GM23338 (cell line): Measurements from ENCODE around the gene CACNA2D2. TPM values are rescaled to one million over a fixed set of nuclear protein-coding genes. Genes with fewer than 3 reads are reported as not detected.

ENCODE experiments used
- ATAC-seq: fragments of 200-7000 bp; cut with Tn5 transposase; 3 replicates; pipeline ENCODE4 v1.9.1; 2020
- DNase-seq: peaks from one replicate; pipeline ENCODE4 v3.0.0-alpha.2; 2015; ENCODE audit warnings: low spot score
- H2AFZ ChIP-seq: fragments of 200-600 bp; sonication (generic); 2 replicates; pipeline ENCODE4 v1.8.0; 2016; ENCODE audit warnings: antibody characterized with exemption, mild to moderate bottlenecking, moderate library complexity
- H3F3A ChIP-seq: fragments of 200-600 bp; sonication (generic); replicated peaks from 2 replicates; pipeline ENCODE4 v1.8.0; 2017; ENCODE audit warnings: antibody characterized with exemption, mixed run types, low read depth
- H3K27ac ChIP-seq: fragments of 200-600 bp; sonication (generic); 2 replicates; pipeline ENCODE4 v1.6.1; 2016; ENCODE audit warnings: low read depth
- H3K27me3 ChIP-seq: fragments of 200-600 bp; sonication (generic); 2 replicates; pipeline ENCODE4 v1.8.0; 2016; ENCODE audit warnings: mild to moderate bottlenecking, mixed run types, moderate library complexity; ENCODE audit not compliant: insufficient read depth
- H3K36me3 ChIP-seq: fragments of 200-600 bp; sonication (generic); 2 replicates; pipeline ENCODE4 v1.8.0; 2016; ENCODE audit warnings: mild to moderate bottlenecking; ENCODE audit not compliant: insufficient read depth
- H3K4me1 ChIP-seq: fragments of 200-600 bp; sonication (generic); 2 replicates; pipeline ENCODE4 v1.8.0; 2016; ENCODE audit warnings: mild to moderate bottlenecking, moderate library complexity; ENCODE audit not compliant: insufficient read depth
- H3K4me2 ChIP-seq: fragments of 200-600 bp; sonication (generic); 2 replicates; pipeline ENCODE4 v1.7.1; 2017; ENCODE audit warnings: mixed run types
- H3K4me3 ChIP-seq: fragments of 200-600 bp; sonication (generic); 2 replicates; pipeline ENCODE4 v1.6.1; 2016; ENCODE audit warnings: mixed run types
- H3K79me2 ChIP-seq: fragments of 200-600 bp; sonication (generic); replicated peaks from 2 replicates; pipeline ENCODE4 v1.8.0; 2017; ENCODE audit warnings: mild to moderate bottlenecking; ENCODE audit not compliant: insufficient read depth
- H3K9me2 ChIP-seq: fragments of 200-600 bp; sonication (generic); 2 replicates; pipeline ENCODE4 v1.8.0; 2017; ENCODE audit not compliant: insufficient read depth
- H4K20me1 ChIP-seq: fragments of 200-600 bp; sonication (generic); replicated peaks from 2 replicates; pipeline ENCODE4 v1.8.0; 2017; ENCODE audit warnings: mild to moderate bottlenecking; ENCODE audit not compliant: insufficient read depth
- H3K27ac Mint-ChIP-seq: 2 replicates; pipeline ENCODE4 v1.8.0; 2020; ENCODE audit warnings: inconsistent platforms, mild to moderate bottlenecking, moderate library complexity, mixed read lengths
- H3K27me3 Mint-ChIP-seq: 3 replicates; pipeline ENCODE4 v1.8.0; 2022; ENCODE audit warnings: low read depth, mild to moderate bottlenecking, moderate library complexity, mixed read lengths, inconsistent platforms; ENCODE audit not compliant: insufficient read depth, poor library complexity
- H3K36me3 Mint-ChIP-seq: 3 replicates; pipeline ENCODE4 v1.8.0; 2021; ENCODE audit warnings: low read depth, mild to moderate bottlenecking, inconsistent platforms, moderate library complexity, mixed read lengths
- H3K4me1 Mint-ChIP-seq: 3 replicates; pipeline ENCODE4 v1.8.0; 2020; ENCODE audit warnings: mild to moderate bottlenecking, inconsistent platforms, mixed read lengths
- H3K4me3 Mint-ChIP-seq: 3 replicates; pipeline ENCODE4 v1.8.0; 2021; ENCODE audit warnings: moderate library complexity, mild to moderate bottlenecking, inconsistent platforms, mixed read lengths
- H3K9me3 Mint-ChIP-seq: 3 replicates; pipeline ENCODE4 v1.8.0; 2020; ENCODE audit warnings: moderate library complexity, mild to moderate bottlenecking, inconsistent platforms, mixed read lengths
- CREB1 ChIP-seq: fragments of 250-450 bp; sonication (Bioruptor Pico); IDR thresholded peaks from 2 replicates; pipeline ENCODE4 v1.5.0; 2020; ENCODE audit warnings: low read depth, mild to moderate bottlenecking, moderate library complexity
- EZH2 ChIP-seq: fragments of 200-600 bp; sonication (generic); IDR thresholded peaks from one replicate; pipeline ENCODE4 v1.8.0; 2017; ENCODE audit warnings: antibody characterized with exemption, mild to moderate bottlenecking, low read depth; ENCODE audit not compliant: unreplicated experiment
- EZH2phosphoT487 ChIP-seq: fragments of 200-600 bp; sonication (generic); IDR thresholded peaks from one replicate; pipeline ENCODE4 v1.8.1; 2018; ENCODE audit warnings: antibody characterized with exemption; ENCODE audit not compliant: unreplicated experiment
- JUNB ChIP-seq: IDR thresholded peaks from one replicate; pipeline ENCODE4 v1.6.1; 2016; ENCODE audit warnings: antibody characterized with exemption; ENCODE audit not compliant: unreplicated experiment
- NANOG ChIP-seq: IDR thresholded peaks from 2 replicates; pipeline ENCODE4 v1.6.1; 2016; ENCODE audit warnings: antibody characterized with exemption, borderline replicate concordance
- POLR2AphosphoS5 ChIP-seq: IDR thresholded peaks from 2 replicates; pipeline ENCODE4 v1.6.1; 2016; ENCODE audit warnings: antibody characterized with exemption, low read depth
- STAT1 ChIP-seq: IDR thresholded peaks from one replicate; pipeline ENCODE4 v1.6.1; 2016; ENCODE audit warnings: antibody characterized with exemption; ENCODE audit not compliant: unreplicated experiment
- ZNF114 ChIP-seq: fragments of 250-450 bp; sonication (Bioruptor Pico); IDR thresholded peaks from 2 replicates; pipeline ENCODE4 v1.5.0; 2020; ENCODE audit warnings: mild to moderate bottlenecking, moderate library complexity
- ZNF331 ChIP-seq: fragments of 250-450 bp; sonication (Bioruptor Pico); IDR thresholded peaks from 2 replicates; pipeline ENCODE4 v1.5.0; 2020; ENCODE audit warnings: low read depth, mild to moderate bottlenecking, moderate library complexity
- polyA plus RNA-seq: library from polyadenylated mRNA; unstranded; fragments of >200 nt; fragmentation: Nextera tagmentation; extraction: Ambion mirVana; gene quantifications from 2 replicates; pipeline ENCODE4 v1.2.1, GENCODE V29; 2016
- total RNA-seq: library from RNA; depleted of rRNA; stranded (reverse); fragments of >200 nt; shearing (Covaris generic); gene quantifications from 2 replicates; pipeline ENCODE4 v1.2.3, GENCODE V29; 2014
- TF ChIP-seq, protein P1 (sequence below): IDR thresholded peaks from 2 replicates; pipeline ENCODE4 v1.6.1; 2016; ENCODE audit warnings: antibody characterized with exemption
- TF ChIP-seq, protein P2 (sequence below), 2 experiments: fragments of 200-600 bp in 1 of 2; sonication (generic) in 1 of 2; conservative IDR thresholded peaks; 2 replicates each; pipeline versions ENCODE4 v1.5.1 to v1.6.1; 2016 to 2017; ENCODE audit warnings: antibody characterized with exemption in 2 of 2, low read depth in 2 of 2, mild to moderate bottlenecking in 2 of 2, moderate library complexity in 1 of 2
- TF ChIP-seq, protein P3 (sequence below): IDR thresholded peaks from one replicate; pipeline ENCODE4 v1.6.1; 2018; ENCODE audit warnings: antibody characterized with exemption; ENCODE audit not compliant: unreplicated experiment

Gene CACNA2D2
- total and polyA plus RNA-seq, 2 experiments from 2014 or later = 4.7 to 11.4 TPM

- TF ChIP-seq, protein P1, sequence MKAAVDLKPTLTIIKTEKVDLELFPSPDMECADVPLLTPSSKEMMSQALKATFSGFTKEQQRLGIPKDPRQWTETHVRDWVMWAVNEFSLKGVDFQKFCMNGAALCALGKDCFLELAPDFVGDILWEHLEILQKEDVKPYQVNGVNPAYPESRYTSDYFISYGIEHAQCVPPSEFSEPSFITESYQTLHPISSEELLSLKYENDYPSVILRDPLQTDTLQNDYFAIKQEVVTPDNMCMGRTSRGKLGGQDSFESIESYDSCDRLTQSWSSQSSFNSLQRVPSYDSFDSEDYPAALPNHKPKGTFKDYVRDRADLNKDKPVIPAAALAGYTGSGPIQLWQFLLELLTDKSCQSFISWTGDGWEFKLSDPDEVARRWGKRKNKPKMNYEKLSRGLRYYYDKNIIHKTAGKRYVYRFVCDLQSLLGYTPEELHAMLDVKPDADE = no peak
- TF ChIP-seq POLR2AphosphoS5 (no peak), ZNF331 (no peak), EZH2 (no peak), EZH2phosphoT487 (no peak)
These were observed 184.8 kb downstream of the CACNA2D2 start (continued) for GRCh38 chr3:50318615-50319014.

- peaks cover 11% of the 10 kb centered on the region for H3K4me1 ChIP-seq
- H3K4me3 ChIP-seq = no peak overlapping the region
- peaks cover 8% of the 10 kb centered on the region for H3K36me3 ChIP-seq
- no peak overlapping the region for H3K27ac ChIP-seq
- peaks cover 20% of the 10 kb centered on the region; the same call in 1 of the 2 replicates for H3F3A ChIP-seq
- H3K9me3 Mint-ChIP-seq = peaks cover 12% of the 10 kb centered on the region
- peaks cover 10% of the 10 kb centered on the region for H3K27me3 Mint-ChIP-seq
- no peak overlapping the region for H2AFZ ChIP-seq
- ATAC-seq (no peak), DNase-seq (no peak)
- no peak overlapping the region for H3K27ac Mint-ChIP-seq
- H3K4me3 Mint-ChIP-seq = no peak overlapping the region; the same call in 2 of the 3 replicates
- H3K4me1 Mint-ChIP-seq = peaks cover 25% of the 10 kb centered on the region
- no peaks in the 10 kb centered on the region for H3K27me3 ChIP-seq
- H3K9me2 ChIP-seq = no peaks in the 10 kb centered on the region
- H3K36me3 Mint-ChIP-seq = peaks cover 64% of the 10 kb centered on the region
- no peak overlapping the region for H3K4me2 ChIP-seq
- H3K79me2 ChIP-seq = peaks cover 26% of the 10 kb centered on the region
- peaks cover 5% of the 10 kb centered on the region; the same call in 1 of the 2 replicates for H4K20me1 ChIP-seq
- no peak for TF ChIP-seq EZH2
- TF ChIP-seq, protein P2, sequence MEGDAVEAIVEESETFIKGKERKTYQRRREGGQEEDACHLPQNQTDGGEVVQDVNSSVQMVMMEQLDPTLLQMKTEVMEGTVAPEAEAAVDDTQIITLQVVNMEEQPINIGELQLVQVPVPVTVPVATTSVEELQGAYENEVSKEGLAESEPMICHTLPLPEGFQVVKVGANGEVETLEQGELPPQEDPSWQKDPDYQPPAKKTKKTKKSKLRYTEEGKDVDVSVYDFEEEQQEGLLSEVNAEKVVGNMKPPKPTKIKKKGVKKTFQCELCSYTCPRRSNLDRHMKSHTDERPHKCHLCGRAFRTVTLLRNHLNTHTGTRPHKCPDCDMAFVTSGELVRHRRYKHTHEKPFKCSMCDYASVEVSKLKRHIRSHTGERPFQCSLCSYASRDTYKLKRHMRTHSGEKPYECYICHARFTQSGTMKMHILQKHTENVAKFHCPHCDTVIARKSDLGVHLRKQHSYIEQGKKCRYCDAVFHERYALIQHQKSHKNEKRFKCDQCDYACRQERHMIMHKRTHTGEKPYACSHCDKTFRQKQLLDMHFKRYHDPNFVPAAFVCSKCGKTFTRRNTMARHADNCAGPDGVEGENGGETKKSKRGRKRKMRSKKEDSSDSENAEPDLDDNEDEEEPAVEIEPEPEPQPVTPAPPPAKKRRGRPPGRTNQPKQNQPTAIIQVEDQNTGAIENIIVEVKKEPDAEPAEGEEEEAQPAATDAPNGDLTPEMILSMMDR (conservative IDR thresholded peaks at IDR 0.05; ENCODE audit: low read depth in 2 of 2) = no peak
- TF ChIP-seq, protein P1 = no peak
- no peak for TF ChIP-seq NANOG
- no peak for TF ChIP-seq ZNF331
- TF ChIP-seq STAT1 = no peak
- no peak for TF ChIP-seq POLR2AphosphoS5
- TF ChIP-seq, protein P3, sequence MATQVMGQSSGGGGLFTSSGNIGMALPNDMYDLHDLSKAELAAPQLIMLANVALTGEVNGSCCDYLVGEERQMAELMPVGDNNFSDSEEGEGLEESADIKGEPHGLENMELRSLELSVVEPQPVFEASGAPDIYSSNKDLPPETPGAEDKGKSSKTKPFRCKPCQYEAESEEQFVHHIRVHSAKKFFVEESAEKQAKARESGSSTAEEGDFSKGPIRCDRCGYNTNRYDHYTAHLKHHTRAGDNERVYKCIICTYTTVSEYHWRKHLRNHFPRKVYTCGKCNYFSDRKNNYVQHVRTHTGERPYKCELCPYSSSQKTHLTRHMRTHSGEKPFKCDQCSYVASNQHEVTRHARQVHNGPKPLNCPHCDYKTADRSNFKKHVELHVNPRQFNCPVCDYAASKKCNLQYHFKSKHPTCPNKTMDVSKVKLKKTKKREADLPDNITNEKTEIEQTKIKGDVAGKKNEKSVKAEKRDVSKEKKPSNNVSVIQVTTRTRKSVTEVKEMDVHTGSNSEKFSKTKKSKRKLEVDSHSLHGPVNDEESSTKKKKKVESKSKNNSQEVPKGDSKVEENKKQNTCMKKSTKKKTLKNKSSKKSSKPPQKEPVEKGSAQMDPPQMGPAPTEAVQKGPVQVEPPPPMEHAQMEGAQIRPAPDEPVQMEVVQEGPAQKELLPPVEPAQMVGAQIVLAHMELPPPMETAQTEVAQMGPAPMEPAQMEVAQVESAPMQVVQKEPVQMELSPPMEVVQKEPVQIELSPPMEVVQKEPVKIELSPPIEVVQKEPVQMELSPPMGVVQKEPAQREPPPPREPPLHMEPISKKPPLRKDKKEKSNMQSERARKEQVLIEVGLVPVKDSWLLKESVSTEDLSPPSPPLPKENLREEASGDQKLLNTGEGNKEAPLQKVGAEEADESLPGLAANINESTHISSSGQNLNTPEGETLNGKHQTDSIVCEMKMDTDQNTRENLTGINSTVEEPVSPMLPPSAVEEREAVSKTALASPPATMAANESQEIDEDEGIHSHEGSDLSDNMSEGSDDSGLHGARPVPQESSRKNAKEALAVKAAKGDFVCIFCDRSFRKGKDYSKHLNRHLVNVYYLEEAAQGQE = no peak
- no peak for TF ChIP-seq JUNB
- no peak for TF ChIP-seq ZNF114 (CRISPR knock-in tag)
- no peak for TF ChIP-seq CREB1
These were observed 185.3 kb downstream of the CACNA2D2 start for GRCh38 chr3:50318163-50318562.
